ENCODE results near the gene KASH5. TPM values are rescaled to one million over a fixed set of nuclear protein-coding genes. Genes with fewer than 3 reads are reported as not detected.

The KASH5 gene
- total and polyA plus RNA-seq, 3 donors from 2014 or later, result 72.8 to 121 (median 102) TPM

GRCh38 chr19:49409441-49410029 is 21.5 kb downstream of the KASH5 start:
- 80 to 82% methylated on average over 5 of the region's 5 CpGs for WGBS, 2 donors
- no peaks in the 10 kb centered on the region for H3K27me3 ChIP-seq
- no peak overlapping the region for H3K27ac ChIP-seq
- H3K9me3 ChIP-seq, result no peaks in the 10 kb centered on the region
- no peak for TF ChIP-seq CTCF (IDR thresholded peaks at IDR 0.05)
- TF ChIP-seq POLR2A (IDR thresholded peaks at IDR 0.05), result no peak
- no peak overlapping the region for H3K4me3 ChIP-seq
- DNase-seq, result no peak
- intact Hi-C loops (cut with DNase I; ENCODE audit: low total_unique reads), result no loop called here
- H3K4me1 ChIP-seq, result no peaks in the 10 kb centered on the region
- H3K36me3 ChIP-seq (ENCODE audit: low read depth, missing control alignments), result no peaks in the 10 kb centered on the region

GRCh38 chr19:49411681-49412326 is 23.8 kb downstream of the KASH5 start:
- intact Hi-C loops (cut with DNase I; ENCODE audit: low total_unique reads), result no loop called here
- DNase-seq, result no peak
- Histone ChIP-seq H3K4me3 (no peak overlapping the region), H3K27me3 (no peaks in the 10 kb centered on the region), H3K27ac (no peak overlapping the region), H3K36me3 (ENCODE audit: low read depth, missing control alignments) (no peaks in the 10 kb centered on the region), H3K4me1 (no peaks in the 10 kb centered on the region), H3K9me3 (no peaks in the 10 kb centered on the region)
- 69 to 77% methylated on average over 2 to 3 of the region's 3 CpGs for WGBS, 2 donors
- TF ChIP-seq POLR2A (IDR thresholded peaks at IDR 0.05) (no peak), CTCF (IDR thresholded peaks at IDR 0.05) (no peak)

GRCh38 chr19:49413348-49413747 is 25.3 kb downstream of the KASH5 start:
- 65 to 70% methylated on average over 6 to 9 of the region's 9 CpGs for WGBS, 2 donors
- no peak for TF ChIP-seq CTCF (IDR thresholded peaks at IDR 0.05)
- TF ChIP-seq POLR2A (IDR thresholded peaks at IDR 0.05), result no peak
- DNase-seq, result no peak
- no peak overlapping the region for H3K4me3 ChIP-seq
- no peaks in the 10 kb centered on the region for H3K9me3 ChIP-seq
- H3K4me1 ChIP-seq, result no peaks in the 10 kb centered on the region
- no peaks in the 10 kb centered on the region for H3K27me3 ChIP-seq
- intact Hi-C loops (cut with DNase I; ENCODE audit: low total_unique reads), result no loop called here
- no peak overlapping the region for H3K27ac ChIP-seq
- H3K36me3 ChIP-seq (ENCODE audit: low read depth, missing control alignments), result no peaks in the 10 kb centered on the region

GRCh38 chr19:49414256-49414655 is 26.2 kb downstream of the KASH5 start:
- TF ChIP-seq CTCF (IDR thresholded peaks at IDR 0.05) (no peak), POLR2A (IDR thresholded peaks at IDR 0.05) (no peak)
- no peak overlapping the region for H3K27ac ChIP-seq
- H3K9me3 ChIP-seq, result no peaks in the 10 kb centered on the region
- H3K27me3 ChIP-seq, result no peaks in the 10 kb centered on the region
- WGBS, 2 donors, result 92 to 100% methylated on average over 3 of the region's 3 CpGs
- H3K4me3 ChIP-seq, result no peak overlapping the region
- no peaks in the 10 kb centered on the region for H3K4me1 ChIP-seq
- intact Hi-C loops (cut with DNase I; ENCODE audit: low total_unique reads), result no loop called here
- no peaks in the 10 kb centered on the region for H3K36me3 ChIP-seq (ENCODE audit: low read depth, missing control alignments)
- DNase-seq, result no peak

Data from testis (tissue), 3 donors.